MM.1S (cell line): Measurements from ENCODE around the gene TBC1D21.

Experiments
- DNase-seq: peaks from one replicate; pipeline ENCODE4 v3.0.0-alpha.2; 2015
- H2AFZ ChIP-seq: fragments of 300-600 bp; sonication (generic); 2 replicates; pipeline ENCODE4 v1.6.0; 2016; ENCODE audit warnings: antibody characterized with exemption, low read length
- H3F3A ChIP-seq: fragments of 300-600 bp; sonication (generic); 2 replicates; pipeline ENCODE4 v1.6.1; 2016; ENCODE audit warnings: mild to moderate bottlenecking, antibody characterized with exemption, low read length, moderate library complexity, mixed read lengths; ENCODE audit not compliant: insufficient read depth
- H3K27ac ChIP-seq: fragments of 300-600 bp; sonication (generic); 2 replicates; pipeline ENCODE4 v1.5.1; 2016; ENCODE audit warnings: mild to moderate bottlenecking, low read length
- H3K27me3 ChIP-seq: fragments of 300-600 bp; sonication (generic); replicated peaks from 2 replicates; pipeline ENCODE4 v1.6.0; 2016; ENCODE audit warnings: low read length; ENCODE audit not compliant: insufficient read depth
- H3K36me3 ChIP-seq: fragments of 300-600 bp; sonication (generic); replicated peaks from 2 replicates; pipeline ENCODE4 v1.6.1; 2016; ENCODE audit warnings: mild to moderate bottlenecking, low read length, mixed read lengths; ENCODE audit not compliant: insufficient read depth
- H3K4me1 ChIP-seq: fragments of 300-600 bp; sonication (generic); 2 replicates; pipeline ENCODE4 v1.6.1; 2016; ENCODE audit warnings: low read length, mixed read lengths
- H3K4me2 ChIP-seq: fragments of 300-600 bp; sonication (generic); 2 replicates; pipeline ENCODE4 v1.6.0; 2016; ENCODE audit warnings: low read depth, low read length
- H3K4me3 ChIP-seq: fragments of 300-600 bp; sonication (generic); 2 replicates; pipeline ENCODE4 v1.5.1; 2016; ENCODE audit warnings: low read length, mixed read lengths
- H3K79me2 ChIP-seq: fragments of 300-600 bp; sonication (generic); 2 replicates; pipeline ENCODE4 v1.6.1; 2016; ENCODE audit warnings: mixed run types, low read length, mixed read lengths
- H3K9ac ChIP-seq: fragments of 300-600 bp; sonication (generic); 2 replicates; pipeline ENCODE4 v1.6.1; 2016; ENCODE audit warnings: low read length, mixed read lengths
- H3K9me2 ChIP-seq: fragments of 300-600 bp; sonication (generic); replicated peaks from 2 replicates; pipeline ENCODE4 v1.6.1; 2016; ENCODE audit warnings: mild to moderate bottlenecking, low read length, mixed read lengths; ENCODE audit not compliant: insufficient read depth
- H3K9me3 ChIP-seq: fragments of 300-600 bp; sonication (generic); replicated peaks from 2 replicates; pipeline ENCODE4 v1.6.1; 2016; ENCODE audit warnings: mild to moderate bottlenecking, low read length, mixed read lengths; ENCODE audit not compliant: insufficient read depth
- H4K20me1 ChIP-seq: fragments of 300-600 bp; sonication (generic); 2 replicates; pipeline ENCODE4 v1.6.1; 2016; ENCODE audit warnings: mild to moderate bottlenecking, low read length, moderate library complexity, mixed read lengths; ENCODE audit not compliant: insufficient read depth
- CTCF ChIP-seq: fragments of 300-600 bp; sonication (generic); IDR thresholded peaks from 2 replicates; pipeline ENCODE4 v1.5.1; 2016; ENCODE audit warnings: antibody characterized with exemption, low read length, mixed read lengths
- EZH2 ChIP-seq: fragments of 300-600 bp; sonication (generic); optimal IDR thresholded peaks from 2 replicates; pipeline ENCODE3; 2017; ENCODE audit warnings: low read depth, mild to moderate bottlenecking, antibody characterized with exemption, low read length, mixed read lengths
- EZH2phosphoT487 ChIP-seq: fragments of 300-600 bp; sonication (generic); IDR thresholded peaks from 2 replicates; pipeline ENCODE4 v1.6.1; 2018; ENCODE audit warnings: antibody characterized with exemption, low read length

TBC1D21 gene

GRCh38 chr15:73866481-73866880 lies 6.9 kb upstream of the TBC1D21 start:
- Histone ChIP-seq H3F3A (no peaks in the 10 kb centered on the region), H3K9me3 (no peaks in the 10 kb centered on the region), H3K9ac (no peak overlapping the region), H3K4me2 (no peak overlapping the region), H3K27ac (no peak overlapping the region), H2AFZ (no peak overlapping the region), H4K20me1 (no peaks in the 10 kb centered on the region), H3K36me3 (no peaks in the 10 kb centered on the region), H3K79me2 (no peaks in the 10 kb centered on the region), H3K4me3 (no peak overlapping the region), H3K9me2 (no peaks in the 10 kb centered on the region), H3K27me3 (peaks cover 78% of the 10 kb centered on the region), H3K4me1 (no peaks in the 10 kb centered on the region)
- TF ChIP-seq EZH2phosphoT487 (no peak), EZH2 (no peak), CTCF (no peak)
- DNase-seq, result no peak

DNA sequence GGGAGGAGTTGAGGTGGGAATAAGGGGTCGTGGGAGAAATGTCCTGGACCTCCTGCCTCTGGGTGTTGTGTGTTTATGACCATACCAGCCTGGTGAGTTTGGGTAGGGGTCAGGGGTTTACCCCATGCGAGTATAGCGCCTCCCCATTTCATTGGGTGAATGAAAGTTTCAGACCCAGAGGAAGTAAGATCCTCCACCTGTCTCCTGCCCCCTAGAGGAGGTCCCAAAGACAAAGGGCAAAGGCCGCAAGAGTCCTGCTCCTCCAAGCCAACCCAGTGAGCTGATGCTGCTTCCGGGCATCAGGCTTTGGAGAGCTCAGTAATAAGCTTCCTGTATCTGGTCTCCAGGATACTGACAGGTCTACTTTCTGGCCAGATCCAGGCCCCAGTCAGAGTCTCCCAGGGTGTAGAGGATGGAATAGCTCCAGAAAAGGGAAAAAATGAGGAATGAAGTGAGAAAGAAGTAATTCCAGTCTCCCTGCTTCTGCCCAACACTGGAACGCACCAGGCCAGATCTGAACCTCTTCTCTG lies 6.4 kb upstream of the TBC1D21 start:
- H3K36me3 ChIP-seq, result no peaks in the 10 kb centered on the region
- no peaks in the 10 kb centered on the region for H3K4me1 ChIP-seq
- no peak overlapping the region for H3K4me2 ChIP-seq
- no peaks in the 10 kb centered on the region for H3F3A ChIP-seq
- H3K27me3 ChIP-seq, result peaks cover 82% of the 10 kb centered on the region
- H3K9me3 ChIP-seq, result no peaks in the 10 kb centered on the region
- DNase-seq, result no peak
- no peaks in the 10 kb centered on the region for H3K79me2 ChIP-seq
- H2AFZ ChIP-seq, result no peak overlapping the region
- TF ChIP-seq EZH2phosphoT487 (no peak), CTCF (no peak), EZH2 (no peak)
- no peak overlapping the region for H3K9ac ChIP-seq
- no peaks in the 10 kb centered on the region for H4K20me1 ChIP-seq
- no peaks in the 10 kb centered on the region for H3K9me2 ChIP-seq
- H3K4me3 ChIP-seq, result no peak overlapping the region
- H3K27ac ChIP-seq, result no peak overlapping the region

DNA sequence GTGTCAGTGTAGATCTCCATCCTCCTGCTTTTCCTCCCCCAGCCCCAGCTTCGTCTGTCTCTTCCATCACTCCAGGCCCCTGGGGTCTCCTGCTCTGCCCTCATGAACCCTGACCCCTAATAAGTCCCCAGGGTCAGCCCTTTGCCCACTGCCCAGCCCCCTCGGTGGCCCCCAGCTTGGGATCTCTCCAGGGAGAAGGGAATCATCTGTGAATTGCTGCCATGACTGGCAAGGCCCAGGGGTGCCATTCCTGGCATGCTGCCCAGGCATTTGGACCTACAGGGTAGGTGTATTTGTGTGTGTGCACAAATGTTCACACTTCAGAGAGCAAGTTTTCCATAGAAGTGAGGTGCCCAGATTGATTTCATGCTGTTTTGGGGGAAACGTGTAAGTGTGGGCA lies 5.9 kb upstream of the TBC1D21 start:
- no peak overlapping the region for H3K9ac ChIP-seq
- TF ChIP-seq EZH2phosphoT487, result no peak
- TF ChIP-seq EZH2, result no peak
- no peak for TF ChIP-seq CTCF
- no peak overlapping the region for H2AFZ ChIP-seq
- H4K20me1 ChIP-seq, result no peaks in the 10 kb centered on the region
- no peak overlapping the region for H3K4me3 ChIP-seq
- H3K9me3 ChIP-seq, result no peaks in the 10 kb centered on the region
- peaks cover 87% of the 10 kb centered on the region for H3K27me3 ChIP-seq
- no peaks in the 10 kb centered on the region for H3K9me2 ChIP-seq
- H3K27ac ChIP-seq, result no peak overlapping the region
- no peak overlapping the region for H3K4me2 ChIP-seq
- H3K79me2 ChIP-seq, result no peaks in the 10 kb centered on the region
- H3F3A ChIP-seq, result no peaks in the 10 kb centered on the region
- H3K4me1 ChIP-seq, result no peaks in the 10 kb centered on the region
- DNase-seq, result no peak
- no peaks in the 10 kb centered on the region for H3K36me3 ChIP-seq
